GM23248 (cell line): Measurements from ENCODE around the gene IGIP. TPM values are rescaled to one million over a fixed set of nuclear protein-coding genes. Genes with fewer than 3 reads are reported as not detected.

ENCODE experiments used
- DNase-seq: peaks from one replicate; pipeline ENCODE4 v3.0.0-alpha.2; 2015
- H2AFZ ChIP-seq: fragments of 200-600 bp; sonication (generic); 2 replicates; pipeline ENCODE4 v1.6.1; 2016; ENCODE audit warnings: antibody characterized with exemption
- H3F3A ChIP-seq: fragments of 200-600 bp; sonication (generic); 2 replicates; pipeline ENCODE4 v1.6.1; 2016; ENCODE audit warnings: mild to moderate bottlenecking, antibody characterized with exemption, mixed run types; ENCODE audit not compliant: insufficient read depth
- H3K27ac ChIP-seq: fragments of 200-600 bp; sonication (generic); 2 replicates; pipeline ENCODE4 v1.5.1; 2016; ENCODE audit warnings: mild to moderate bottlenecking
- H3K27me3 ChIP-seq: fragments of 200-600 bp; sonication (generic); replicated peaks from 2 replicates; pipeline ENCODE4 v1.6.1; 2016; ENCODE audit warnings: mild to moderate bottlenecking; ENCODE audit not compliant: insufficient read depth
- H3K36me3 ChIP-seq: fragments of 200-600 bp; sonication (generic); 2 replicates; pipeline ENCODE4 v1.6.1; 2016; ENCODE audit warnings: low read depth, mild to moderate bottlenecking
- H3K4me1 ChIP-seq: fragments of 200-600 bp; sonication (generic); 2 replicates; pipeline ENCODE4 v1.6.1; 2016; ENCODE audit warnings: mild to moderate bottlenecking; ENCODE audit not compliant: insufficient read depth
- H3K4me2 ChIP-seq: fragments of 200-600 bp; sonication (generic); one replicate; pipeline ENCODE4 v1.6.1; 2016; ENCODE audit warnings: mild to moderate bottlenecking; ENCODE audit not compliant: unreplicated experiment
- H3K4me3 ChIP-seq: fragments of 200-600 bp; sonication (generic); 2 replicates; pipeline ENCODE4 v1.5.1; 2016; ENCODE audit warnings: mild to moderate bottlenecking
- H3K79me2 ChIP-seq: fragments of 200-600 bp; sonication (generic); 2 replicates; pipeline ENCODE4 v1.6.1; 2016; ENCODE audit warnings: mild to moderate bottlenecking; ENCODE audit not compliant: insufficient read depth
- H3K9ac ChIP-seq: fragments of 200-600 bp; sonication (generic); 2 replicates; pipeline ENCODE4 v1.6.1; 2016; ENCODE audit warnings: mild to moderate bottlenecking
- H3K9me2 ChIP-seq: fragments of 200-600 bp; sonication (generic); 2 replicates; pipeline ENCODE4 v1.6.1; 2016; ENCODE audit warnings: mixed run types, mild to moderate bottlenecking, moderate library complexity; ENCODE audit not compliant: insufficient read depth
- H3K9me3 ChIP-seq: fragments of 200-600 bp; sonication (generic); one replicate; pipeline ENCODE4 v1.6.1; 2017; ENCODE audit warnings: low read depth
- H4K20me1 ChIP-seq: fragments of 200-600 bp; sonication (generic); 2 replicates; pipeline ENCODE4 v1.6.0; 2016; ENCODE audit not compliant: insufficient read depth
- EZH2 ChIP-seq: fragments of 200-600 bp; sonication (generic); IDR thresholded peaks from 2 replicates; pipeline ENCODE4 v1.6.1; 2018; ENCODE audit warnings: antibody characterized with exemption, mild to moderate bottlenecking; ENCODE audit not compliant: insufficient read depth, poor library complexity, severe bottlenecking
- EZH2phosphoT487 ChIP-seq: fragments of 200-600 bp; sonication (generic); IDR thresholded peaks from 2 replicates; pipeline ENCODE4 v1.6.1; 2018; ENCODE audit warnings: antibody characterized with exemption, moderate library complexity, mild to moderate bottlenecking, low read depth; ENCODE audit not compliant: insufficient read depth
- WGBS, 2 experiments: methylation state at CpG; one replicate each; pipeline ENCODE4 v1.1.6; 2015 to 2017; ENCODE audit warnings: low lambda C conversion rate in 2 of 2, low coverage in 1 of 2; ENCODE audit errors: missing lambda C conversion rate in 2 of 2; 5-methylcytosine and 5-hydroxymethylcytosine counted together
- in situ Hi-C: fragments of 300-500 bp; cut with MboI; formaldehyde crosslinking; loops from 2 replicates; pipeline ENCODE4 v1.15.0; 2020
- polyA plus RNA-seq: library from polyadenylated mRNA; unstranded; fragments of >200 nt; fragmentation: Nextera tagmentation; extraction: Ambion mirVana; gene quantifications from 2 replicates; pipeline ENCODE4 v1.2.1, GENCODE V29; 2016
- total RNA-seq: library from RNA; depleted of rRNA; stranded (reverse); fragments of >200 nt; shearing (Covaris generic); gene quantifications from 2 replicates; pipeline ENCODE4 v1.2.3, GENCODE V29; 2014

Gene IGIP
- total and polyA plus RNA-seq, 2 experiments from 2014 or later, result 3.5 to 13.0 TPM

- in situ Hi-C loops, result no loop called here
- Histone ChIP-seq H3K36me3 (no peaks in the 10 kb centered on the region; the same call in 1 of the 2 replicates), H3K79me2 (peaks cover 92% of the 10 kb centered on the region), H3K9me2 (no peaks in the 10 kb centered on the region), H3K4me3 (peak overlapping the region; percentile 78), H3K9ac (peak overlapping the region; percentile 89), H3K27me3 (no peaks in the 10 kb centered on the region), H3K27ac (peak overlapping the region; percentile 69), H3K4me2 (peak overlapping the region; percentile 89), H3K4me1 (peaks cover 47% of the 10 kb centered on the region), H3F3A (peaks cover 23% of the 10 kb centered on the region), H3K9me3 (no peaks in the 10 kb centered on the region), H4K20me1 (peaks cover 21% of the 10 kb centered on the region; the same call in 1 of the 2 replicates), H2AFZ (peak overlapping the region; percentile 65)
- TF ChIP-seq EZH2phosphoT487 (no peak), EZH2 (no peak)
- 3 to 5% methylated on average over 6 to 13 of the region's 13 CpGs for WGBS, 2 experiments
- peak; percentile 50 for DNase-seq
These were observed 13.0 kb upstream of the IGIP start for GRCh38 chr5:140112685-140113179.

- Histone ChIP-seq H3K4me1 (peaks cover 47% of the 10 kb centered on the region), H3K9ac (peak overlapping the region; percentile 89), H3K27me3 (no peaks in the 10 kb centered on the region), H2AFZ (peak overlapping the region; percentile 65), H3K4me3 (peak overlapping the region; percentile 78), H3K27ac (peak overlapping the region; percentile 69), H3K9me2 (no peaks in the 10 kb centered on the region), H3K4me2 (peak overlapping the region; percentile 89), H3F3A (peaks cover 23% of the 10 kb centered on the region), H3K79me2 (peaks cover 94% of the 10 kb centered on the region), H3K9me3 (no peaks in the 10 kb centered on the region), H3K36me3 (no peaks in the 10 kb centered on the region; the same call in 1 of the 2 replicates), H4K20me1 (peaks cover 21% of the 10 kb centered on the region; the same call in 1 of the 2 replicates)
- in situ Hi-C loops, result no loop called here
- 0 to 1% methylated on average over 15 to 27 of the region's 28 CpGs for WGBS, 2 experiments
- no peak for TF ChIP-seq EZH2phosphoT487
- no peak for TF ChIP-seq EZH2
- peak; percentile 39 for DNase-seq
These were observed 12.5 kb upstream of the IGIP start for GRCh38 chr5:140113180-140113698.

- Histone ChIP-seq H3K4me1 (peaks cover 47% of the 10 kb centered on the region), H3K36me3 (no peaks in the 10 kb centered on the region; the same call in 1 of the 2 replicates), H3K79me2 (peaks cover 94% of the 10 kb centered on the region), H3K9ac (peak within 1 kb of the TSS; percentile 89), H3K9me2 (no peaks in the 10 kb centered on the region), H3K27me3 (no peaks in the 10 kb centered on the region), H3K4me3 (peak within 1 kb of the TSS; percentile 78), H3F3A (peaks cover 21% of the 10 kb centered on the region), H2AFZ (peak within 1 kb of the TSS; percentile 71), H3K9me3 (no peaks in the 10 kb centered on the region), H4K20me1 (peaks cover 21% of the 10 kb centered on the region; the same call in 1 of the 2 replicates), H3K27ac (peak within 1 kb of the TSS; percentile 69), H3K4me2 (peak within 1 kb of the TSS; percentile 89)
- TF ChIP-seq EZH2phosphoT487 (no peak), EZH2 (no peak)
- 0 to 2% methylated on average over 41 to 48 of the region's 60 CpGs for WGBS, 2 experiments
- in situ Hi-C loops, result no loop called here
- peak; percentile 97 for DNase-seq
These were observed 12.0 kb upstream of the IGIP start, which contains the start of gene PURA for GRCh38 chr5:140113699-140114263. Gene PURA, plus strand, starts transcription at chr5:140114109. Its CDS starts 73 bp downstream, at chr5:140114182.

- Histone ChIP-seq H3K9ac (peak overlapping the region; percentile 89), H3F3A (peaks cover 13% of the 10 kb centered on the region), H4K20me1 (peaks cover 21% of the 10 kb centered on the region; the same call in 1 of the 2 replicates), H2AFZ (peak overlapping the region; percentile 71), H3K4me3 (peak overlapping the region; percentile 78), H3K4me1 (peaks cover 47% of the 10 kb centered on the region), H3K9me2 (no peaks in the 10 kb centered on the region), H3K79me2 (peaks cover 96% of the 10 kb centered on the region), H3K36me3 (no peaks in the 10 kb centered on the region; the same call in 1 of the 2 replicates), H3K27me3 (no peaks in the 10 kb centered on the region), H3K9me3 (no peaks in the 10 kb centered on the region), H3K27ac (peak overlapping the region; percentile 69), H3K4me2 (peak overlapping the region; percentile 81)
- TF ChIP-seq EZH2phosphoT487, result no peak
- no peak for TF ChIP-seq EZH2
- peak; percentile 77 for DNase-seq
- WGBS, 2 experiments, result 7 to 9% methylated on average over 56 to 58 of the region's 65 CpGs
- in situ Hi-C loops, result no loop called here
These were observed 11.2 kb upstream of the IGIP start for GRCh38 chr5:140114341-140115185.
